ENCODE results near the gene RAB6A.

DNA sequence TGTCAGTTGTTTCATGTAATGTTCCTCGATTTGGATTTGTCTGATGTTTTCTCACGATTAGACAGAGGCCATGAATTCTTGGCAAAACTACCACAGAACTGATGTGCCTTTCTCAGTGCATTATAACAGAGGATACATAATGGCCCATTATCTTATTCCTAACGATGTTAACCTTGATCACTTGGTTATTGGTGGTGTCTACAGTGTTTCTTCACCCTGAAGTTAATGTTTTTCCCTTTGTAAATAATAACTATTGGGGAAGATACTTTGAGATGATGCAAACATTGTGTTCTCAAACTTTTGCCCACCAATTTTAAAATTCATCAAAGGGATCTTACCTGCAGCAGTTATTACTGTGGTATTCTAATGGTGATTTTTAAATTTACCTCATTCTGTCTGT, 13.1 kb downstream of the RAB6A start:
- no peak for TF ChIP-seq POLR2AphosphoS5 (IDR thresholded peaks at IDR 0.05)
- TF ChIP-seq, protein P1, sequence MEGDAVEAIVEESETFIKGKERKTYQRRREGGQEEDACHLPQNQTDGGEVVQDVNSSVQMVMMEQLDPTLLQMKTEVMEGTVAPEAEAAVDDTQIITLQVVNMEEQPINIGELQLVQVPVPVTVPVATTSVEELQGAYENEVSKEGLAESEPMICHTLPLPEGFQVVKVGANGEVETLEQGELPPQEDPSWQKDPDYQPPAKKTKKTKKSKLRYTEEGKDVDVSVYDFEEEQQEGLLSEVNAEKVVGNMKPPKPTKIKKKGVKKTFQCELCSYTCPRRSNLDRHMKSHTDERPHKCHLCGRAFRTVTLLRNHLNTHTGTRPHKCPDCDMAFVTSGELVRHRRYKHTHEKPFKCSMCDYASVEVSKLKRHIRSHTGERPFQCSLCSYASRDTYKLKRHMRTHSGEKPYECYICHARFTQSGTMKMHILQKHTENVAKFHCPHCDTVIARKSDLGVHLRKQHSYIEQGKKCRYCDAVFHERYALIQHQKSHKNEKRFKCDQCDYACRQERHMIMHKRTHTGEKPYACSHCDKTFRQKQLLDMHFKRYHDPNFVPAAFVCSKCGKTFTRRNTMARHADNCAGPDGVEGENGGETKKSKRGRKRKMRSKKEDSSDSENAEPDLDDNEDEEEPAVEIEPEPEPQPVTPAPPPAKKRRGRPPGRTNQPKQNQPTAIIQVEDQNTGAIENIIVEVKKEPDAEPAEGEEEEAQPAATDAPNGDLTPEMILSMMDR (IDR thresholded peaks at IDR 0.05) = no peak
- no peak for TF ChIP-seq EP300 (IDR thresholded peaks at IDR 0.05)
- TF ChIP-seq POLR2A (IDR thresholded peaks at IDR 0.05) = no peak
